ENCODE results near the gene MBNL1.

MBNL1 gene

GRCh38 chr3:152322756-152323155 is 54.0 kb downstream of the MBNL1 start:
- H3K27me3 ChIP-seq (ENCODE audit: insufficient read depth, low read length, poor library complexity) = no peaks in the 10 kb centered on the region
- H3K4me2 ChIP-seq (ENCODE audit: insufficient read depth, low read length) = no peak overlapping the region
- no peak overlapping the region for H3K9ac ChIP-seq (ENCODE audit: low read depth, low read length)
- H2AFZ ChIP-seq (ENCODE audit: low read depth, low read length) = no peak overlapping the region
- ATAC-seq (ENCODE audit: insufficient read depth, low read depth) (no peak), DNase-seq (no peak)
- H3K4me3 ChIP-seq (ENCODE audit: low read depth in 1 of 2, low read length in 2 of 2) = no peak overlapping the region
- no peak overlapping the region for H3K27ac ChIP-seq (ENCODE audit: low read length)
- H4K20me1 ChIP-seq (ENCODE audit: insufficient read depth, low read length) = peaks cover 64% of the 10 kb centered on the region
- TF ChIP-seq CTCF (IDR thresholded peaks at IDR 0.05; ENCODE audit: borderline replicate concordance, extremely low read depth, low read length, poor library complexity, severe bottlenecking) (no peak), EZH2 (IDR thresholded peaks at IDR 0.05; ENCODE audit: borderline replicate concordance, low read depth, low read length, severe bottlenecking) (no peak)
- peaks cover 34% of the 10 kb centered on the region for H3K36me3 ChIP-seq (ENCODE audit: insufficient read depth, low read length)
- H3K9me3 ChIP-seq (ENCODE audit: insufficient read depth, low read length, severe bottlenecking) = no peaks in the 10 kb centered on the region
- H3K79me2 ChIP-seq (ENCODE audit: insufficient read depth, low read length) = peaks cover 100% of the 10 kb centered on the region
- 0 out of 2 replicates have a peak, but pooled peaks cover 4% of the 10 kb centered on the region for H3K4me1 ChIP-seq (ENCODE audit: insufficient read depth, low read length)

GRCh38 chr3:152323834-152324233 is 55.1 kb downstream of the MBNL1 start:
- TF ChIP-seq EZH2 (IDR thresholded peaks at IDR 0.05; ENCODE audit: borderline replicate concordance, low read depth, low read length, severe bottlenecking) (no peak), CTCF (IDR thresholded peaks at IDR 0.05; ENCODE audit: borderline replicate concordance, extremely low read depth, low read length, poor library complexity, severe bottlenecking) (no peak)
- no peaks in the 10 kb centered on the region for H3K9me3 ChIP-seq (ENCODE audit: insufficient read depth, low read length, severe bottlenecking)
- no peak overlapping the region for H2AFZ ChIP-seq (ENCODE audit: low read depth, low read length)
- H3K4me1 ChIP-seq (ENCODE audit: insufficient read depth, low read length) = 0 out of 2 replicates have a peak, but pooled peaks cover 4% of the 10 kb centered on the region
- ATAC-seq (ENCODE audit: insufficient read depth, low read depth) = peak; percentile 41; the same call in 1 of the 3 replicates
- no peak overlapping the region for H3K4me2 ChIP-seq (ENCODE audit: insufficient read depth, low read length)
- no peak overlapping the region for H3K27ac ChIP-seq (ENCODE audit: low read length)
- peaks cover 61% of the 10 kb centered on the region for H4K20me1 ChIP-seq (ENCODE audit: insufficient read depth, low read length)
- H3K36me3 ChIP-seq (ENCODE audit: insufficient read depth, low read length) = peaks cover 30% of the 10 kb centered on the region
- DNase-seq = no peak
- H3K27me3 ChIP-seq (ENCODE audit: insufficient read depth, low read length, poor library complexity) = no peaks in the 10 kb centered on the region
- peaks cover 100% of the 10 kb centered on the region for H3K79me2 ChIP-seq (ENCODE audit: insufficient read depth, low read length)
- H3K4me3 ChIP-seq (ENCODE audit: low read depth in 1 of 2, low read length in 2 of 2) = no peak overlapping the region
- H3K9ac ChIP-seq (ENCODE audit: low read depth, low read length) = no peak overlapping the region

- Histone ChIP-seq H3K27me3 (ENCODE audit: insufficient read depth, low read length, poor library complexity) (no peaks in the 10 kb centered on the region), H3K4me1 (ENCODE audit: insufficient read depth, low read length) (0 out of 2 replicates have a peak, but pooled peaks cover 3% of the 10 kb centered on the region), H3K79me2 (ENCODE audit: insufficient read depth, low read length) (peaks cover 99% of the 10 kb centered on the region), H4K20me1 (ENCODE audit: insufficient read depth, low read length) (peaks cover 60% of the 10 kb centered on the region), H3K36me3 (ENCODE audit: insufficient read depth, low read length) (peaks cover 25% of the 10 kb centered on the region), H3K4me3 (ENCODE audit: low read depth in 1 of 2, low read length in 2 of 2) (no peak overlapping the region), H3K27ac (ENCODE audit: low read length) (no peak overlapping the region), H3K4me2 (ENCODE audit: insufficient read depth, low read length) (no peak overlapping the region), H3K9me3 (ENCODE audit: insufficient read depth, low read length, severe bottlenecking) (no peaks in the 10 kb centered on the region), H3K9ac (ENCODE audit: low read depth, low read length) (no peak overlapping the region), H2AFZ (ENCODE audit: low read depth, low read length) (no peak overlapping the region)
- ATAC-seq (ENCODE audit: insufficient read depth, low read depth) (no peak), DNase-seq (no peak)
- TF ChIP-seq CTCF (IDR thresholded peaks at IDR 0.05; ENCODE audit: borderline replicate concordance, extremely low read depth, low read length, poor library complexity, severe bottlenecking) (no peak), EZH2 (IDR thresholded peaks at IDR 0.05; ENCODE audit: borderline replicate concordance, low read depth, low read length, severe bottlenecking) (no peak)
Observed at GRCh38 chr3:152325136-152325535, 56.4 kb downstream of the MBNL1 start.

GRCh38 chr3:152327203-152327602 is 58.5 kb downstream of the MBNL1 start:
- H4K20me1 ChIP-seq (ENCODE audit: insufficient read depth, low read length) = peaks cover 67% of the 10 kb centered on the region
- no peak overlapping the region for H3K4me3 ChIP-seq (ENCODE audit: low read depth in 1 of 2, low read length in 2 of 2)
- no peaks in the 10 kb centered on the region for H3K27me3 ChIP-seq (ENCODE audit: insufficient read depth, low read length, poor library complexity)
- TF ChIP-seq EZH2 (IDR thresholded peaks at IDR 0.05; ENCODE audit: borderline replicate concordance, low read depth, low read length, severe bottlenecking) = no peak
- no peak for TF ChIP-seq CTCF (IDR thresholded peaks at IDR 0.05; ENCODE audit: borderline replicate concordance, extremely low read depth, low read length, poor library complexity, severe bottlenecking)
- H3K79me2 ChIP-seq (ENCODE audit: insufficient read depth, low read length) = peaks cover 99% of the 10 kb centered on the region
- H3K36me3 ChIP-seq (ENCODE audit: insufficient read depth, low read length) = peaks cover 31% of the 10 kb centered on the region
- no peak overlapping the region for H2AFZ ChIP-seq (ENCODE audit: low read depth, low read length)
- H3K4me2 ChIP-seq (ENCODE audit: insufficient read depth, low read length) = no peak overlapping the region
- 0 out of 2 replicates have a peak, but pooled peaks cover 4% of the 10 kb centered on the region for H3K4me1 ChIP-seq (ENCODE audit: insufficient read depth, low read length)
- no peak overlapping the region for H3K27ac ChIP-seq (ENCODE audit: low read length)
- no peaks in the 10 kb centered on the region for H3K9me3 ChIP-seq (ENCODE audit: insufficient read depth, low read length, severe bottlenecking)
- H3K9ac ChIP-seq (ENCODE audit: low read depth, low read length) = no peak overlapping the region
- ATAC-seq (ENCODE audit: insufficient read depth, low read depth) (no peak), DNase-seq (no peak)

Data from DND-41 (cell line).